Inflammatory macrophage (primary cell): Measurements from ENCODE around the gene ARHGAP32.
"Not testable (repeated sequence)": the region's sequence is repeated elsewhere in the genome, so short reads cannot be mapped to it uniquely, and the experiment has no call there.

Source experiments
- DNase-seq, 2 donors: peaks; one replicate each; pipeline ENCODE4 v3.0.0-alpha.2; 2020 to 2022

ARHGAP32 gene

GRCh38 chr11:128928400-128928799 lies 263.7 kb downstream of the ARHGAP32 start:
- DNase-seq: no peak

GRCh38 chr11:128927683-128928336 lies 264.3 kb downstream of the ARHGAP32 start:
- no peak for DNase-seq

- DNase-seq: no peak
These were observed 265.0 kb downstream of the ARHGAP32 start for GRCh38 chr11:128927108-128927461.

- DNase-seq: no peak
These were observed 265.6 kb downstream of the ARHGAP32 start for GRCh38 chr11:128926437-128927107.

GRCh38 chr11:128926000-128926399 lies 266.1 kb downstream of the ARHGAP32 start:
- no peak for DNase-seq

- no peak for DNase-seq
These were observed 266.9 kb downstream of the ARHGAP32 start for GRCh38 chr11:128925250-128925600.

GRCh38 chr11:128924510-128925249 lies 267.4 kb downstream of the ARHGAP32 start:
- DNase-seq: no peak

- no peak for DNase-seq
These were observed 268.0 kb downstream of the ARHGAP32 start for GRCh38 chr11:128924104-128924503.

- DNase-seq: peak; percentile 55 to 86
These were observed 270.3 kb downstream of the ARHGAP32 start for GRCh38 chr11:128921793-128922192.

GRCh38 chr11:128920666-128921065 lies 271.5 kb downstream of the ARHGAP32 start:
- no peak for DNase-seq

GRCh38 chr11:128919635-128920034 lies 272.5 kb downstream of the ARHGAP32 start:
- not testable (repeated sequence) for DNase-seq

- DNase-seq: peak; percentile 57 to 68
These were observed 272.9 kb downstream of the ARHGAP32 start for GRCh38 chr11:128919216-128919615.

GRCh38 chr11:128917144-128917724 lies 274.9 kb downstream of the ARHGAP32 start:
- no peak for DNase-seq

GRCh38 chr11:128916681-128917080 lies 275.4 kb downstream of the ARHGAP32 start:
- no peak for DNase-seq

GRCh38 chr11:128916037-128916572 lies 276.0 kb downstream of the ARHGAP32 start:
- no peak for DNase-seq

- DNase-seq: no peak
These were observed 277.0 kb downstream of the ARHGAP32 start for GRCh38 chr11:128915149-128915521.
